Neural cell (in vitro differentiated cells): ENCODE results near the gene ARL4A. TPM values are rescaled to one million over a fixed set of nuclear protein-coding genes. Genes with fewer than 3 reads are reported as not detected.

Experiments used
- H2AFZ ChIP-seq: fragments of 200-600, 300-800 bp; sonication (generic), shearing (Covaris generic); 2 replicates; pipeline ENCODE4 v1.6.0; 2014; ENCODE audit warnings: low read depth, mild to moderate bottlenecking, antibody characterized with exemption, low read length, moderate library complexity
- H3F3A ChIP-seq: fragments of 200-600 bp; shearing (Covaris generic); 2 replicates; pipeline ENCODE4 v1.6.1; 2016; ENCODE audit warnings: mild to moderate bottlenecking, moderate library complexity, mixed read lengths, antibody characterized with exemption, low read length; ENCODE audit not compliant: insufficient read depth, poor library complexity, severe bottlenecking
- H3K27ac ChIP-seq: fragments of 200-600, 300-800 bp; sonication (generic), shearing (Covaris generic); 2 replicates; pipeline ENCODE4 v1.5.1; 2014; ENCODE audit warnings: mild to moderate bottlenecking, low read length, moderate library complexity
- H3K27me3 ChIP-seq: fragments of 300-800, 200-600 bp; sonication (generic), shearing (Covaris generic); 2 replicates; pipeline ENCODE4 v1.6.0; 2014; ENCODE audit warnings: mild to moderate bottlenecking, low read depth, low read length, moderate library complexity; ENCODE audit not compliant: insufficient read depth
- H3K36me3 ChIP-seq: fragments of 300-800, 200-600 bp; sonication (generic), shearing (Covaris generic); 2 replicates; pipeline ENCODE4 v1.5.1; 2014; ENCODE audit warnings: mild to moderate bottlenecking, antibody characterized with exemption, low read length, moderate library complexity; ENCODE audit not compliant: insufficient read depth
- H3K4me2 ChIP-seq: fragments of 300-800, 200-600 bp; sonication (generic), shearing (Covaris generic); 2 replicates; pipeline ENCODE4 v1.6.0; 2014; ENCODE audit warnings: mild to moderate bottlenecking, low read length
- H3K4me3 ChIP-seq: fragments of 300-800, 200-600 bp; sonication (generic), shearing (Covaris generic); 2 replicates; pipeline ENCODE4 v1.5.1; 2014; ENCODE audit warnings: mild to moderate bottlenecking, low read length, moderate library complexity
- H3K79me2 ChIP-seq: fragments of 200-600 bp; shearing (Covaris generic); replicated peaks from 2 replicates; pipeline ENCODE4 v1.6.0; 2014; ENCODE audit warnings: mild to moderate bottlenecking, low read length, moderate library complexity; ENCODE audit not compliant: insufficient read depth
- H3K9ac ChIP-seq: fragments of 300-800, 200-600 bp; sonication (generic), shearing (Covaris generic); 2 replicates; pipeline ENCODE4 v1.6.1; 2016; ENCODE audit warnings: mild to moderate bottlenecking, low read length, mixed read lengths
- H3K9me2 ChIP-seq: fragments of 200-600 bp; shearing (Covaris generic); 2 replicates; pipeline ENCODE4 v1.6.1; 2016; ENCODE audit warnings: mild to moderate bottlenecking, low read length, mixed read lengths; ENCODE audit not compliant: insufficient read depth
- H3K9me3 ChIP-seq: fragments of 200-600, 300-800 bp; sonication (generic), shearing (Covaris generic); 2 replicates; pipeline ENCODE4 v1.6.1; 2016; ENCODE audit warnings: mild to moderate bottlenecking, mixed run types, low read length, moderate library complexity, mixed read lengths
- H4K20me1 ChIP-seq: fragments of 200-600 bp; shearing (Covaris generic); 2 replicates; pipeline ENCODE4 v1.6.1; 2016; ENCODE audit warnings: mild to moderate bottlenecking, mixed run types; ENCODE audit not compliant: insufficient read depth
- CTCF ChIP-seq: fragments of 450-650 bp; IDR thresholded peaks from 2 replicates; pipeline ENCODE4 v1.5.1; 2014; ENCODE audit warnings: antibody characterized with exemption, mild to moderate bottlenecking, moderate library complexity; ENCODE audit not compliant: poor library complexity, severe bottlenecking
- EP300 ChIP-seq: fragments of 450-650 bp; conservative IDR thresholded peaks from 2 replicates; pipeline ENCODE4 v1.6.1; 2014; ENCODE audit warnings: antibody characterized with exemption, mild to moderate bottlenecking, moderate library complexity; ENCODE audit not compliant: poor library complexity, severe bottlenecking
- EZH2 ChIP-seq: fragments of 200-600, 300-800 bp; shearing (Covaris generic), sonication (generic); IDR thresholded peaks from 2 replicates; pipeline ENCODE4 v1.6.1; 2014; ENCODE audit warnings: antibody characterized with exemption, low read length, borderline replicate concordance, mild to moderate bottlenecking; ENCODE audit not compliant: insufficient read depth, poor library complexity, severe bottlenecking
- MXI1 ChIP-seq: fragments of 450-650 bp; conservative IDR thresholded peaks from 2 replicates; pipeline ENCODE4 v1.6.1; 2014; ENCODE audit warnings: antibody characterized with exemption, mild to moderate bottlenecking; ENCODE audit not compliant: poor library complexity, severe bottlenecking
- POLR2AphosphoS5 ChIP-seq: IDR thresholded peaks from 2 replicates; pipeline ENCODE4 v1.6.1; 2012
- RAD21 ChIP-seq: fragments of 450-650 bp; conservative IDR thresholded peaks from 2 replicates; pipeline ENCODE4 v1.6.1; 2014; ENCODE audit warnings: antibody characterized with exemption, mild to moderate bottlenecking, moderate library complexity
- REST ChIP-seq: IDR thresholded peaks from 2 replicates; pipeline ENCODE4 v1.6.1; 2012; ENCODE audit warnings: borderline replicate concordance
- SMC3 ChIP-seq: fragments of 450-650 bp; conservative IDR thresholded peaks from 2 replicates; pipeline ENCODE4 v1.6.1; 2014; ENCODE audit warnings: antibody characterized with exemption, mild to moderate bottlenecking, moderate library complexity; ENCODE audit not compliant: poor library complexity
- TAF1 ChIP-seq: IDR thresholded peaks from 2 replicates; pipeline ENCODE4 v1.6.1; 2012; ENCODE audit warnings: low read depth
- polyA plus RNA-seq: library from polyadenylated mRNA; depleted of rRNA; stranded (reverse); fragments of >200 nt; gene quantifications from 2 replicates; pipeline ENCODE4 v1.2.3, GENCODE V29; 2014

Gene ARL4A
- polyA plus RNA-seq, 1 donor from 2014 or later = 10.9 TPM

GRCh38 chr7:12715372-12716133 lies 28.1 kb downstream of the ARL4A start:
- Histone ChIP-seq H2AFZ (no peak overlapping the region), H3K4me3 (peak overlapping the region; percentile 12)
- TF ChIP-seq EP300 (no peak), CTCF (no peak), RAD21 (no peak), REST (no peak), SMC3 (no peak), EZH2 (no peak), POLR2AphosphoS5 (no peak), MXI1 (no peak), TAF1 (no peak)

GRCh38 chr7:12716134-12716681 lies 28.8 kb downstream of the ARL4A start:
- Histone ChIP-seq H3K27me3 (peaks cover 9% of the 10 kb centered on the region), H3K9me2 (no peaks in the 10 kb centered on the region), H3K79me2 (no peaks in the 10 kb centered on the region), H3K4me3 (no peak overlapping the region), H3K27ac (no peak overlapping the region), H3K9me3 (no peaks in the 10 kb centered on the region), H3K36me3 (no peaks in the 10 kb centered on the region), H3K9ac (no peak overlapping the region), H2AFZ (no peak overlapping the region), H3F3A (no peaks in the 10 kb centered on the region), H3K4me2 (no peak overlapping the region), H4K20me1 (no peaks in the 10 kb centered on the region)
- TF ChIP-seq EP300 (no peak), CTCF (no peak), MXI1 (no peak), REST (no peak), POLR2AphosphoS5 (no peak), TAF1 (no peak)

More at GRCh38 chr7:12715372-12716133, 28.1 kb downstream of the ARL4A start:
- no peaks in the 10 kb centered on the region for H3K9me3 ChIP-seq
- H3K4me2 ChIP-seq = no peak overlapping the region
- H3F3A ChIP-seq = no peaks in the 10 kb centered on the region
- no peak overlapping the region for H3K9ac ChIP-seq
- H3K27ac ChIP-seq = no peak overlapping the region
- H4K20me1 ChIP-seq = no peaks in the 10 kb centered on the region
- peaks cover 9% of the 10 kb centered on the region for H3K27me3 ChIP-seq
- no peaks in the 10 kb centered on the region for H3K9me2 ChIP-seq
- H3K36me3 ChIP-seq = no peaks in the 10 kb centered on the region
- H3K79me2 ChIP-seq = no peaks in the 10 kb centered on the region
